Panc1 (cell line): ENCODE results near the gene NPB.

Experiments used
- CTCF ChIP-seq: fragments of 450-650 bp; IDR thresholded peaks from 2 replicates; pipeline ENCODE4 v1.5.1; 2017; ENCODE audit warnings: mild to moderate bottlenecking
- POLR2AphosphoS5 ChIP-seq: IDR thresholded peaks from 2 replicates; pipeline ENCODE4 v1.6.1; 2012; ENCODE audit warnings: mild to moderate bottlenecking, low read depth, low read length, moderate library complexity
- REST ChIP-seq, 2 experiments: IDR thresholded peaks; 2 replicates each; pipeline ENCODE4 v1.6.1; 2011 to 2012; ENCODE audit warnings: low read depth in 2 of 2, control low read depth in 1 of 2, low read length in 1 of 2, mild to moderate bottlenecking in 1 of 2, moderate library complexity in 1 of 2; ENCODE audit not compliant: insufficient read depth in 1 of 2
- SIN3A ChIP-seq: IDR thresholded peaks from 2 replicates; pipeline ENCODE4 v1.6.1; 2012; ENCODE audit warnings: low read depth, mild to moderate bottlenecking, low read length, moderate library complexity, borderline replicate concordance; ENCODE audit not compliant: insufficient read depth
- TCF7L2 ChIP-seq: IDR thresholded peaks from 2 replicates; pipeline ENCODE4 v1.6.1; 2011; ENCODE audit warnings: mild to moderate bottlenecking, low read depth, low read length, inconsistent platforms

- no peak for TF ChIP-seq CTCF
- no peak for TF ChIP-seq REST (IDR thresholded peaks at IDR 0.05; ENCODE audit: insufficient read depth in 1 of 2, low read depth in 2 of 2, low read length in 1 of 2)
- no peak for TF ChIP-seq SIN3A
- TF ChIP-seq POLR2AphosphoS5 = no peak
- no peak for TF ChIP-seq TCF7L2
These were observed 2.8 kb downstream of the NPB start for GRCh38 chr17:81904600-81905423.
